Fibroblast of peridontal ligament (primary cell): ENCODE measurements around the gene RPL39L.

ENCODE experiments used
- DNase-seq: peaks from one replicate; pipeline ENCODE4 v3.0.0-alpha.2; 2010; ENCODE audit errors: extremely low read depth

The RPL39L gene

GRCh38 chr3:187098923-187099512 lies 40.3 kb downstream of the RPL39L start:
- peak; percentile 1 for DNase-seq

DNA sequence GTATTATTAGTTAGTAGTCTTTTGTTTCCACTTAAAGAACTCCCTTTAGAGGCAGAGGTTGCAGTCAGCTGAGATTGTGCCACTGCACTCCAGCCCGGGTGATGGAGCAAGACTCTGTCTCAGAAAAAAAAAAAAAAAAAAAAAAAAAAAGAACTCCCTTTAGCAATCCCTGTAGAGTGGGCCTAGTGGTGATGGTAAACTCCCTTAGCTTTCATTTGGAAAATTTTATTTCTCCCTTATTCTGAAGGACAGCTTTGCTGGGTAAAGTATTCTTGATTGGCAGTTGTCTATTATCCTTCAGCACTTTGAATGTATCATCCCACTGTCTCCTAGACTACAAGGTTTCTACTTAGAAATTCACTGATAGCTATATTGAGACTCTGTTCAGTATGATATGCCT lies 46.0 kb downstream of the RPL39L start:
- no peak for DNase-seq

GRCh38 chr3:187088701-187089100 lies 50.6 kb downstream of the RPL39L start:
- no peak for DNase-seq

- no peak for DNase-seq
Observed at GRCh38 chr3:187086831-187087230, 52.5 kb downstream of the RPL39L start.

GRCh38 chr3:187085933-187086332 lies 53.4 kb downstream of the RPL39L start:
- DNase-seq = no peak

DNA sequence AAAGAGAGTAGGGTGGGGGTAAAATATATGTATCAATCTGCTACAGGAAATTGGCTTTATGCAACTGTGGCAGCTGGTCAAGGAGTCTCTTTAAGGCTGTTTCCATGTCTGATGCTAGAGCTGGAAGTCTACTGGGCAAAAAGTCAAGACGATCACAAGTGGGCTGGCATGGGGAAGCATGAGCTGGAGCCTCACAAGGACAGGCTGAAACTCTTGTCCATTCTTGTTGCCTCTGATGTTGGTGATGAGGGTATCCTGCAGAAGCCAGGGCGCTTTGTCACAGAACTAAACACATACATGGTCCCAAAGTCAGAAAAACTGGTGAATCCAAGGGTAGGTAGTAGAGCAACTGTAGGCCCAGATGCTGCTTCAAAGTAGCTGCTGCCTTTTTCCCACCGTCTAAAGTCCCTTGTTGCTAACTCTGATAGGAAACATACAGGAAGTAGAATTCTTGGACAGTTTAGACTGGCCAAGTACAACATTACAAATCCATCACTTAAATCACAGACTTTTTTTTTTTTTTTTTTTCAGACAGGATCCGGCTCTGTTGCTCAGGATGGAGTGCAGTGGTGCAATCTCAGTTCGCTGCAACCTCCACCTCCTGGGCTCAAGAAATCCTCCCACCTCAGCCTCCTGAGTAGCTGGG lies 54.2 kb downstream of the RPL39L start:
- DNase-seq = no peak

- DNase-seq = no peak
Observed at GRCh38 chr3:187084580-187084979, 54.7 kb downstream of the RPL39L start.

DNA sequence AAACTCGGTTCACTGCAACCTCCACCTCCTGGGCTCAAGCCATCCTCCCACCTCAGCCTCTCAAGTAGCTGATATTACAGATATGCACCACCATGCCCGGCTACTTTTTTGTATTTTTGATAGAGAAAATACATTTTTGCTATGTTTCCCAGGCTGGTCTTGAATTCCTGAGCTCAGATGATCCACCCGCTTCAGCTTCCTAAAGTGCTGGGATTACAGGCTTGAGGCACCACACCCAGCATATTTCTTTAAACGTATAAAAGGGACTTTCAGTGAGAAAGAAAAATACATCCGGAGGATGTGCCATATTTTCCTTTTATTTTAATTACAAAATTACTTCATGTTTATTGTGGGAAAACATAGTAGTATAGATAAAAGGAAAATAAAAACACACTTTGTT lies 55.2 kb downstream of the RPL39L start:
- no peak for DNase-seq

GRCh38 chr3:187082758-187083375 lies 56.4 kb downstream of the RPL39L start:
- no peak for DNase-seq

- no peak for DNase-seq
Observed at GRCh38 chr3:187080799-187081450, 58.4 kb downstream of the RPL39L start.

DNA sequence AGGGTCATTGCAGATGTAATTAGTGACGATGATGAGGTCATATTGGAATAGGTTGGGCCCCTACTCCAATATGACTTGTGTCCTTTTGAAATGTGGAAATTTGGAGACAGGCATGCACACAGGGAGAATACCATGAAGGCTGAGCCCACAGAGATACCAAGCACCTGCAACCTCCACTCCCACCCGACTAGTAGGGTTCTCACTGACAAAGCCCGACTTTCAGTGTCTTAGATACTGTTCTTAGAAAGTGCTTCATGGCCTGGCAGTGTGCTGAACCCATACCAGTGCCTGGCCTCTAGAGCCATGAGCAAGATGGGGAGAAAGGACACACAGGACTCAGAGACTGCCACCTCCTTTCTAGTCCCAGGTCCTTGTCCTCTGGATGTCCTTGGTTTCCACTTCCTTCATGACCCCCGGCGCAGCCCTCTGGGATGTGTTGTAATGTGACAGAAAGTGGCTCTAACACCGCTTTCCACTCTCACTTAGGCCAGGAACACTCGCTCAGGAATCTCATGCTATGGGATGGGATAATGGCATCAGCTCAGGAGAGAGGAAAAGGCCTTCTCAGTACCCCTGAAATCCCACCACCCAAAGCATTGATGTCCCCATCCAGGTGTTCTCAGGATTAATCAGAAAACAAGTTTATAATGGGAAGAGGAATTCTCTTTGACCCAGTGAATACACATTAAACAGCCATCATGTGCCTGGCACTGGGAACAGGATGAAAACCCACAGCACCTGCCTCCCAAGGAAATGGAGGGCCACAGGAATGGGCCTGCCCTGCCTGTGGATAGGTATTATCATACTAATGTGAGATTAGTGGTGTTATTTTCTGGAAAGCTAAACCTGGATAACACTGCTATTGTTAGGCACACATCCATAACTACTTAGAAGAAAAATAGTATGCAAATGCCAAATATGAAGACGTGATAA lies 59.9 kb downstream of the RPL39L start:
- no peak for DNase-seq

GRCh38 chr3:187077537-187077936 lies 61.8 kb downstream of the RPL39L start:
- DNase-seq = no peak

DNA sequence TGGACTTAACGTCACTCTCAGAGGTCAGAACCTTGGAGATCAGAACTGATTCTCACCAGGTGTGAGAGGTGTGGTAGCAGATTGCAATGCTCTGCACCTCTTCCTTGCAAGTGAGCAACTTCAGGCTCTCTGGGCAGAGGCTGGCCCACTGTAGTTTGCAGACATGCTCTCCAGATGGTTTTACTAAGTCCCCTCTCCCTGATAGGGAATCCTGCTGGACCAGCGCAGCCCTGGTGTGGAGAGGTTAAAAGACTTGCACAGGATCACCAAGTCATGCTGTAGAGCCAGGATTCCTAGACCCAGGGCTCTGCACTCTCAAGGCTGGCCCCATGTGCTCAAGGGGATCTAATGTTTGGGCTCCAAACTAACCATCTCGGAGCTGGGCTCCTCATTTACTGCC lies 62.2 kb downstream of the RPL39L start:
- no peak for DNase-seq

- no peak for DNase-seq
Observed at GRCh38 chr3:187076297-187076696, 63.0 kb downstream of the RPL39L start.

DNA sequence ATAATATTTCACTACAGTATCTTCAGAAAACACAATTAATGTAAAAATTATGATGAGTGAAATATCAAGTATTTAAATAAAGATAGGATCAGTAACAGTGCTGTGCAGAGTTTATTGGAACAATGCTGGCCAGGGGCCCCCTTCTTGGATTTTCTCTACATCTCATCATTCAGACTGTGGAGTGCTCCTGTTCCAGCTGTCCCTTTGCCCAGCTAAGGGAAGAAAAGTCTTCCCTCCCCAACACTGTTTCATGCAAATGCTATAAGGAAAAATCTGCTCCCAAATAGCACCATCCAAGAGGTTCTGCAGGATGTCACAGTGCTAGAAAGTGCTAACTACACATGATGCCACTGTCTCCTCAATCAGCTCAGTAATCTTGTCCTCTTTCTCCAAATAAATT lies 64.5 kb downstream of the RPL39L start:
- no peak for DNase-seq

DNA sequence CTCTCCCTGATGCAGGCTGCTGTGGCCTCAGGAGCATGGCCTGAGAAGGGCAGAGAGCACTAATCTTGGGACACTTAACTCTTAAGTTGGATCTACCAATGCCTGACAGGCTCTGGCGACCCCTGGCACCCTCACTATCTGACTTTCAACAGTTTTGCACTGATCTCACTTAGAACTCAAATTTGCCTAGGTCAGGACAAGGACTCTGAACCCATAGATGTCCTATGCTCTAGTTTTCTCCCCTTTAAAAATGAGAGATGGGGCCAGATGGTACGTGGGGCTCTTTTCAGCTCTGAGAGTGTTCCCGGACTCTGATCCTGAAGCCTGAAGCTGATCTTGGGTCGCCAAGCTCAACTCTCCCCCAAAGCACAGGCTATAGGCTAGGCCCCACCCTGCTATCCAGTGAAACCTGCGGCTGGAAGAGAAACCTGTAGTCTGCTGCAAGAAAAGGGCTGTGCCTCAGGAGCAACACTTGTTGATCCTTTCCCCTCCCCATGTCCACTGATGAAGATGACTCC lies 65.7 kb downstream of the RPL39L start:
- no peak for DNase-seq

- DNase-seq = no peak
Observed at GRCh38 chr3:187072511-187072910, 66.8 kb downstream of the RPL39L start.

GRCh38 chr3:187072102-187072501 lies 67.2 kb downstream of the RPL39L start:
- DNase-seq = no peak
